ENCODE results near the gene GALNT18.

GALNT18 gene

GRCh38 chr11:11292839-11293238, 329.0 kb downstream of the GALNT18 start:
- DNase-seq = no peak

- no peak for DNase-seq
Measured at GRCh38 chr11:11291041-11292015, 330.5 kb downstream of the GALNT18 start.

- no peak for DNase-seq
Measured at GRCh38 chr11:11290354-11290753, 331.5 kb downstream of the GALNT18 start.

- no peak for DNase-seq
Measured at GRCh38 chr11:11289669-11290068, 332.1 kb downstream of the GALNT18 start.

- no peak for DNase-seq
Measured at GRCh38 chr11:11288972-11289616, 332.7 kb downstream of the GALNT18 start.

- DNase-seq = no peak
Measured at GRCh38 chr11:11284481-11284880, 337.3 kb downstream of the GALNT18 start.

GRCh38 chr11:11281626-11282025, 340.2 kb downstream of the GALNT18 start:
- DNase-seq = no peak

- DNase-seq = no peak
Measured at GRCh38 chr11:11280826-11281225, 341.0 kb downstream of the GALNT18 start.

GRCh38 chr11:11279956-11280689, 341.7 kb downstream of the GALNT18 start:
- DNase-seq = no peak

- DNase-seq = no peak
Measured at GRCh38 chr11:11272254-11272653, 349.6 kb downstream of the GALNT18 start.

GRCh38 chr11:11270236-11270775, 351.5 kb downstream of the GALNT18 start:
- no peak for DNase-seq

GRCh38 chr11:11268706-11269105, 353.1 kb downstream of the GALNT18 start:
- DNase-seq = no peak

GRCh38 chr11:11268119-11268518, 353.7 kb downstream of the GALNT18 start:
- no peak for DNase-seq

- no peak for DNase-seq
Measured at GRCh38 chr11:11267312-11267711, 354.5 kb downstream of the GALNT18 start.

- no peak for DNase-seq
Measured at GRCh38 chr11:11265994-11266606, 355.7 kb downstream of the GALNT18 start.

- no peak for DNase-seq
Measured at GRCh38 chr11:11265320-11265719, 356.5 kb downstream of the GALNT18 start.

- peak; percentile 5 for DNase-seq
Measured at GRCh38 chr11:11263238-11264005, 358.4 kb downstream of the GALNT18 start.

GRCh38 chr11:11262171-11262920, 359.5 kb downstream of the GALNT18 start:
- no peak for DNase-seq

GRCh38 chr11:11261629-11262028, 360.2 kb downstream of the GALNT18 start:
- no peak for DNase-seq

- no peak for DNase-seq
Measured at GRCh38 chr11:11260903-11261302, 360.9 kb downstream of the GALNT18 start.

- DNase-seq = no peak
Measured at GRCh38 chr11:11253995-11254394, 367.8 kb downstream of the GALNT18 start.

Data from NCI-H2227 treated with DMSO at 0.1 percent for 48 hours (cell line).